ENCODE results near the gene IFNA8.
"Not testable (repeated sequence)": the region's sequence is repeated elsewhere in the genome, so short reads cannot be mapped to it uniquely, and the experiment has no call there.

IFNA8 gene

DNA sequence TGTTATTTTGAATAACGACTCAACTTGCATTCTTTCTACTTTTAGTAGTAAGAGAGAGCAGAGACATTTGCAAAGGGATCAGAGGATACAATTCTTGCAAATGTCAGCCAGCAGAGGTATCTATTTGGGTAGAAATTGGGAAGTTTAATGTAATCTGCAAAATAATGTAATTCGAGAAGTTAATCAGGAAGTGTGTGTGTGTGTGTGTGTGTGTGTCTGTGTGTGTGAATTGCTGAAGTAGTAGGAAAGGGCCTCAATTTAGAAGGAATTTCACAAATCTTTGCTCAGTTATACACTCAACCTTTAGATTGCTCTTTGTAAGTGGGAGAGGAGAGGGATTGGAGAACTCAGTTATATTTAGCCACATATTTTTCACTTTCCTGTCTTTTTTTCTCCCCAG is 20.3 kb downstream of the IFNA8 start:
- DNase-seq, result no peak

GRCh38 chr9:21432672-21433425 is 23.9 kb downstream of the IFNA8 start:
- DNase-seq, result no peak

- peak; percentile 12 to 54 for DNase-seq
Measured at GRCh38 chr9:21434202-21435014, 25.5 kb downstream of the IFNA8 start.

DNA sequence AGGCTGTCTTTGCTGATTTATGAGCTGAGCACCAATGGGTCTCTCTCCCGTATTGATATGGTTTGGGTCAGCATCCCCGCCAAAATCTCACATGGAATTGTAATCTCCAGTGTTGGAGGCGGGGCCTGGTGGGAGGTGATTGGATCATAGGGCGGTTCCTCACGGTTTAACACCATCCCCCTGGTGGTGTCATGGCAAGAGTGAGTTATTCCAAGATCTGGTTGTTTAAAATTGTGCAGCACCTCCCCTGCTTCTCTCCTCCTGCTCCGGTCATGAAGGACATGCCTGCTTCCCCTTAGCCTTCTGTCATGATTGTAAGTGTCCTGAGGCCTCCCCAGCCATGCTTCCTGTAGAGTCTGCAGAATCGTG is 26.1 kb downstream of the IFNA8 start:
- DNase-seq, result not testable (repeated sequence)

- DNase-seq, result no peak
Measured at GRCh38 chr9:21440139-21440538, 31.2 kb downstream of the IFNA8 start, which contains the start of gene IFNA1. TSS of gene IFNA1 (plus strand) at chr9:21440439. CDS start at chr9:21440508, 69 bp downstream.

- DNase-seq, result peak; percentile 33 to 59
Measured at GRCh38 chr9:21443849-21444625, 35.1 kb downstream of the IFNA8 start.

DNA sequence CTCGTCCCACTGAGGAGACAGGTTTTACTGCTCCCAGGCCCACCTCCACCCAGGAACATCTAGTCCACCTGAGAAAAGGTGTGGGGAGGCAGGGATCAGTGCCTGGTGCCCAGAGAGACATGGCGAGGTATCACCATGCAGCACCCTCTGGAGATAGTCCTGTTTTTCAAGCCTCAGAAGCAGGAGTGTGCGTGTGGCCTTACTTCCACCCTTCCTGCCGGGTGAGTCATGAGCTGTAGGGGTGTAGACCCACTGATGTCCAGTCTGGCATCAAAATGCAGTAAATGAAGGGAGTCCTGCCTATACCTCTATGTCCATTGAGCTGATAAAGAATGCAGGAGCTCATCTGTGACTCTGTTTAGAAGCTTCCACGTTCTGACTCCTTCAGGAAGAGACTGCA is 40.4 kb downstream of the IFNA8 start:
- DNase-seq, result not testable (repeated sequence)

GRCh38 chr9:21450733-21451394 is 41.9 kb downstream of the IFNA8 start:
- no peak for DNase-seq

GRCh38 chr9:21452681-21453080 is 43.8 kb downstream of the IFNA8 start:
- no peak for DNase-seq

DNA sequence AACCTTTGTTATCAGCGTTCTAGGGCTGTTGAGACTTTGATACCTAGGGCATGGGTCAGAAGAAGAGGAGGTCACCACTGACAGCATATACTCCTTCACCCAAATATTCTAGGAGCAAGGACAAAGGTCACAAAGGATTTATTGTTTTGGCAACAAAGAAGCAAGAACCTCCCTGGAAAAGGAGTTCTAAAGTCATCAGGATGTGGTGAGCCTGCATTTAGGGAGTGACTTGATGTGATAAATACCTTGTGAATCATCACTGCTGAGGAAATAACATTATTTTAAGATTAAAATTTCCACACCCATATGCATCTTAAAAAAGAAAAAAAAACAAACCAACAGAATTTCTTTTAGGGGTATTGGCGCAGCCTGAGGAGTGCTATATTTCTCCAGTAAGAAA is 45.2 kb downstream of the IFNA8 start:
- no peak for DNase-seq

DNA sequence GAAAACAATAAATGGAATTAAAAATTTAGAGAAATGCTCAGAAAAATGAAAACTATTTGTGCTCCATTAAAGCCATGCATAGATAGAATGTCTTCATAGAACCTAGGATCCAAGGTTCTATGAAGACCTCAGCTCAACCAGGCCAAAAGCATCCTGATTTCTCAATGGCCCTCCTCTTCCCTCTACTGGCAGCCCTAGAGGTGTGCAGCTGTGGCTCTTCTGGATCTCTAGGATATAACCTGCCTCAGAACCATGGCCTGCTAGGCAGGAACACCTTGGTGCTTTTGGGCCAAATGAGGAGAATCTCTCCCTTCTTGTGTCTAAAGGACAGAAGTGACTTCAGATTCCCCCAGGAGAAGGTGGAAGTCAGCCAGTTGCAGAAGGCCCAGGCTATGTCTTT is 46.4 kb downstream of the IFNA8 start:
- peak; percentile 8 to 41 for DNase-seq

Measured in CD4-positive, alpha-beta T cell treated with Interleukin-1 beta for 1 hour (primary cell).